Measurements from ENCODE around the gene PASK. TPM values are rescaled to one million over a fixed set of nuclear protein-coding genes. Genes with fewer than 3 reads are reported as not detected.
"Not testable (repeated sequence)": the region's sequence is repeated elsewhere in the genome, so short reads cannot be mapped to it uniquely, and the experiment has no call there.

Gene PASK
- polyA plus RNA-seq, 1 donor from 2014 or later: 26.0 TPM

DNA sequence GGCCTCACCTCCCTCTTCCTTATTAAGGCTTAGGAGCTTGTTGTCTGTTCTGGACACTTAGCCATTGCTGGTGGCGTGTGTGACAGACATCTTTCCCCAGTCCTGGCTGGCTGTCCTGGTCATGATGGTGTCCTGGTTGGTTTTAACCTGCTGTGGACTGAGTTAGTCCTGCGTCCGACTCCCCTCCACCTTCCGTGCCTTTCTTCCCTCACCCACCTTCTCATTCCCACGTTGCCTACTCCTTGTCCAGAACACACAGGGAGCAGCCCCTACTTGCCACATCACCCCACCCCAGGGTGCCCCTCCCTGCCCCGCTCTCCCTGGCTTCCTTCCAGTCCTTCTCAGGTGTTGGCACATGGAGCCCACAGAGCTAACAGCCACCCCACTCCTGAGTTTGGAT lies 48.7 kb upstream of the PASK start:
- Histone ChIP-seq H3K9me2 (ENCODE audit: insufficient read depth, low read length) (no peaks in the 10 kb centered on the region), H3K36me3 (ENCODE audit: insufficient read depth, low read length) (no peaks in the 10 kb centered on the region), H3K79me2 (replicated peaks; ENCODE audit: insufficient read depth, low read length) (no peaks in the 10 kb centered on the region), H3K9me3 (ENCODE audit: low read length) (no peaks in the 10 kb centered on the region), H3K27ac (ENCODE audit: low read length) (no peak overlapping the region), H3F3A (ENCODE audit: insufficient read depth, low read length, poor library complexity, severe bottlenecking) (no peaks in the 10 kb centered on the region), H3K4me2 (ENCODE audit: low read length) (no peak overlapping the region), H3K4me3 (ENCODE audit: low read length) (no peak overlapping the region), H4K20me1 (ENCODE audit: insufficient read depth) (no peaks in the 10 kb centered on the region), H2AFZ (ENCODE audit: low read depth, low read length) (no peak overlapping the region), H3K27me3 (ENCODE audit: insufficient read depth, low read depth, low read length) (no peaks in the 10 kb centered on the region), H3K9ac (ENCODE audit: low read length) (no peak overlapping the region)
- TF ChIP-seq, protein P1, sequence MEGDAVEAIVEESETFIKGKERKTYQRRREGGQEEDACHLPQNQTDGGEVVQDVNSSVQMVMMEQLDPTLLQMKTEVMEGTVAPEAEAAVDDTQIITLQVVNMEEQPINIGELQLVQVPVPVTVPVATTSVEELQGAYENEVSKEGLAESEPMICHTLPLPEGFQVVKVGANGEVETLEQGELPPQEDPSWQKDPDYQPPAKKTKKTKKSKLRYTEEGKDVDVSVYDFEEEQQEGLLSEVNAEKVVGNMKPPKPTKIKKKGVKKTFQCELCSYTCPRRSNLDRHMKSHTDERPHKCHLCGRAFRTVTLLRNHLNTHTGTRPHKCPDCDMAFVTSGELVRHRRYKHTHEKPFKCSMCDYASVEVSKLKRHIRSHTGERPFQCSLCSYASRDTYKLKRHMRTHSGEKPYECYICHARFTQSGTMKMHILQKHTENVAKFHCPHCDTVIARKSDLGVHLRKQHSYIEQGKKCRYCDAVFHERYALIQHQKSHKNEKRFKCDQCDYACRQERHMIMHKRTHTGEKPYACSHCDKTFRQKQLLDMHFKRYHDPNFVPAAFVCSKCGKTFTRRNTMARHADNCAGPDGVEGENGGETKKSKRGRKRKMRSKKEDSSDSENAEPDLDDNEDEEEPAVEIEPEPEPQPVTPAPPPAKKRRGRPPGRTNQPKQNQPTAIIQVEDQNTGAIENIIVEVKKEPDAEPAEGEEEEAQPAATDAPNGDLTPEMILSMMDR (IDR thresholded peaks at IDR 0.05; ENCODE audit: poor library complexity, severe bottlenecking): no peak
- TF ChIP-seq POLR2AphosphoS5 (IDR thresholded peaks at IDR 0.05) (no peak), SMC3 (conservative IDR thresholded peaks at IDR 0.05; ENCODE audit: poor library complexity) (no peak), EP300 (conservative IDR thresholded peaks at IDR 0.05; ENCODE audit: poor library complexity, severe bottlenecking) (no peak), RAD21 (conservative IDR thresholded peaks at IDR 0.05) (no peak), EZH2 (IDR thresholded peaks at IDR 0.05; ENCODE audit: borderline replicate concordance, insufficient read depth, low read length, poor library complexity, severe bottlenecking) (no peak), TAF1 (IDR thresholded peaks at IDR 0.05; ENCODE audit: low read depth) (no peak), MXI1 (conservative IDR thresholded peaks at IDR 0.05; ENCODE audit: poor library complexity, severe bottlenecking) (no peak)
- TF ChIP-seq, protein P2, sequence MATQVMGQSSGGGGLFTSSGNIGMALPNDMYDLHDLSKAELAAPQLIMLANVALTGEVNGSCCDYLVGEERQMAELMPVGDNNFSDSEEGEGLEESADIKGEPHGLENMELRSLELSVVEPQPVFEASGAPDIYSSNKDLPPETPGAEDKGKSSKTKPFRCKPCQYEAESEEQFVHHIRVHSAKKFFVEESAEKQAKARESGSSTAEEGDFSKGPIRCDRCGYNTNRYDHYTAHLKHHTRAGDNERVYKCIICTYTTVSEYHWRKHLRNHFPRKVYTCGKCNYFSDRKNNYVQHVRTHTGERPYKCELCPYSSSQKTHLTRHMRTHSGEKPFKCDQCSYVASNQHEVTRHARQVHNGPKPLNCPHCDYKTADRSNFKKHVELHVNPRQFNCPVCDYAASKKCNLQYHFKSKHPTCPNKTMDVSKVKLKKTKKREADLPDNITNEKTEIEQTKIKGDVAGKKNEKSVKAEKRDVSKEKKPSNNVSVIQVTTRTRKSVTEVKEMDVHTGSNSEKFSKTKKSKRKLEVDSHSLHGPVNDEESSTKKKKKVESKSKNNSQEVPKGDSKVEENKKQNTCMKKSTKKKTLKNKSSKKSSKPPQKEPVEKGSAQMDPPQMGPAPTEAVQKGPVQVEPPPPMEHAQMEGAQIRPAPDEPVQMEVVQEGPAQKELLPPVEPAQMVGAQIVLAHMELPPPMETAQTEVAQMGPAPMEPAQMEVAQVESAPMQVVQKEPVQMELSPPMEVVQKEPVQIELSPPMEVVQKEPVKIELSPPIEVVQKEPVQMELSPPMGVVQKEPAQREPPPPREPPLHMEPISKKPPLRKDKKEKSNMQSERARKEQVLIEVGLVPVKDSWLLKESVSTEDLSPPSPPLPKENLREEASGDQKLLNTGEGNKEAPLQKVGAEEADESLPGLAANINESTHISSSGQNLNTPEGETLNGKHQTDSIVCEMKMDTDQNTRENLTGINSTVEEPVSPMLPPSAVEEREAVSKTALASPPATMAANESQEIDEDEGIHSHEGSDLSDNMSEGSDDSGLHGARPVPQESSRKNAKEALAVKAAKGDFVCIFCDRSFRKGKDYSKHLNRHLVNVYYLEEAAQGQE (IDR thresholded peaks at IDR 0.05; ENCODE audit: borderline replicate concordance): no peak

DNA sequence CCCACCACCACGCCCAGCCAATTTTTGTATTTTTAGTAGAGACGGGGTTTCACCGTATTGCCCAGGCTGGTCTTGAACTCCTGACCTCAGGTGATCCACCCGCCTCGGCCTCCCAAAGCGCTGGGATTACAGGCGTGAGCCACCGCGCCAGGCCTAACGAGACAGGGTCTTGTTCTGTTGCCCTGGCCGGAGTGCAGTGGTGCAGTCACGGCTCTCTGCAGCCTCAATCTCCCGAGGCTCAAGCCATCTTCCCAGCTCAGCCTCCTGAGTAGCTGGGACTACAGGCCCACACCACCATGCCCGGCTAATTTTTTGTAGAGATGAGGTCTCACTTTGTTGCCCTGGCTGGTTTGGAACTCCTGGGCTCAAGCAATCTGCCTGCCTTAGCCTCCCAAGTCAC lies 48.0 kb upstream of the PASK start:
- not testable (repeated sequence) for H3K4me2 ChIP-seq (ENCODE audit: low read length); H2AFZ ChIP-seq (ENCODE audit: low read depth, low read length); H3F3A ChIP-seq (ENCODE audit: insufficient read depth, low read length, poor library complexity, severe bottlenecking); H4K20me1 ChIP-seq (ENCODE audit: insufficient read depth); H3K79me2 ChIP-seq (replicated peaks; ENCODE audit: insufficient read depth, low read length); H3K9me3 ChIP-seq (ENCODE audit: low read length); H3K9ac ChIP-seq (ENCODE audit: low read length); H3K9me2 ChIP-seq (ENCODE audit: insufficient read depth, low read length); H3K27ac ChIP-seq (ENCODE audit: low read length); H3K27me3 ChIP-seq (ENCODE audit: insufficient read depth, low read depth, low read length); H3K4me3 ChIP-seq (ENCODE audit: low read length); H3K36me3 ChIP-seq (ENCODE audit: insufficient read depth, low read length)

- Histone ChIP-seq H3K4me2 (ENCODE audit: low read length) (no peak overlapping the region), H3K27ac (ENCODE audit: low read length) (no peak overlapping the region), H3K4me3 (ENCODE audit: low read length) (no peak overlapping the region), H3K9me3 (ENCODE audit: low read length) (no peaks in the 10 kb centered on the region), H3K9me2 (ENCODE audit: insufficient read depth, low read length) (no peaks in the 10 kb centered on the region), H3K27me3 (ENCODE audit: insufficient read depth, low read depth, low read length) (no peaks in the 10 kb centered on the region), H3K79me2 (replicated peaks; ENCODE audit: insufficient read depth, low read length) (no peaks in the 10 kb centered on the region), H3K36me3 (ENCODE audit: insufficient read depth, low read length) (no peaks in the 10 kb centered on the region), H2AFZ (ENCODE audit: low read depth, low read length) (no peak overlapping the region), H3F3A (ENCODE audit: insufficient read depth, low read length, poor library complexity, severe bottlenecking) (no peaks in the 10 kb centered on the region), H4K20me1 (ENCODE audit: insufficient read depth) (no peaks in the 10 kb centered on the region), H3K9ac (ENCODE audit: low read length) (no peak overlapping the region)
- TF ChIP-seq EZH2 (IDR thresholded peaks at IDR 0.05; ENCODE audit: borderline replicate concordance, insufficient read depth, low read length, poor library complexity, severe bottlenecking): no peak
- no peak for TF ChIP-seq RAD21 (conservative IDR thresholded peaks at IDR 0.05)
- TF ChIP-seq, protein P2 (IDR thresholded peaks at IDR 0.05; ENCODE audit: borderline replicate concordance): no peak
Observed at GRCh38 chr2:241195506-241196130, 46.3 kb upstream of the PASK start.
